NCI-H2227 (cell line): ENCODE data around the gene TDRD1.
A peak's percentile ranks its signal among the peaks of the same experiment; 100 is the strongest.
"Not testable (repeated sequence)": the region's sequence is repeated elsewhere in the genome, so short reads cannot be mapped to it uniquely, and the experiment has no call there.

Experiments
- DNase-seq: peaks from one replicate; lab custom pipeline; 2025; ENCODE audit not compliant: unreplicated experiment; lab: John Stamatoyannopoulos, UW

Gene TDRD1, protein sequence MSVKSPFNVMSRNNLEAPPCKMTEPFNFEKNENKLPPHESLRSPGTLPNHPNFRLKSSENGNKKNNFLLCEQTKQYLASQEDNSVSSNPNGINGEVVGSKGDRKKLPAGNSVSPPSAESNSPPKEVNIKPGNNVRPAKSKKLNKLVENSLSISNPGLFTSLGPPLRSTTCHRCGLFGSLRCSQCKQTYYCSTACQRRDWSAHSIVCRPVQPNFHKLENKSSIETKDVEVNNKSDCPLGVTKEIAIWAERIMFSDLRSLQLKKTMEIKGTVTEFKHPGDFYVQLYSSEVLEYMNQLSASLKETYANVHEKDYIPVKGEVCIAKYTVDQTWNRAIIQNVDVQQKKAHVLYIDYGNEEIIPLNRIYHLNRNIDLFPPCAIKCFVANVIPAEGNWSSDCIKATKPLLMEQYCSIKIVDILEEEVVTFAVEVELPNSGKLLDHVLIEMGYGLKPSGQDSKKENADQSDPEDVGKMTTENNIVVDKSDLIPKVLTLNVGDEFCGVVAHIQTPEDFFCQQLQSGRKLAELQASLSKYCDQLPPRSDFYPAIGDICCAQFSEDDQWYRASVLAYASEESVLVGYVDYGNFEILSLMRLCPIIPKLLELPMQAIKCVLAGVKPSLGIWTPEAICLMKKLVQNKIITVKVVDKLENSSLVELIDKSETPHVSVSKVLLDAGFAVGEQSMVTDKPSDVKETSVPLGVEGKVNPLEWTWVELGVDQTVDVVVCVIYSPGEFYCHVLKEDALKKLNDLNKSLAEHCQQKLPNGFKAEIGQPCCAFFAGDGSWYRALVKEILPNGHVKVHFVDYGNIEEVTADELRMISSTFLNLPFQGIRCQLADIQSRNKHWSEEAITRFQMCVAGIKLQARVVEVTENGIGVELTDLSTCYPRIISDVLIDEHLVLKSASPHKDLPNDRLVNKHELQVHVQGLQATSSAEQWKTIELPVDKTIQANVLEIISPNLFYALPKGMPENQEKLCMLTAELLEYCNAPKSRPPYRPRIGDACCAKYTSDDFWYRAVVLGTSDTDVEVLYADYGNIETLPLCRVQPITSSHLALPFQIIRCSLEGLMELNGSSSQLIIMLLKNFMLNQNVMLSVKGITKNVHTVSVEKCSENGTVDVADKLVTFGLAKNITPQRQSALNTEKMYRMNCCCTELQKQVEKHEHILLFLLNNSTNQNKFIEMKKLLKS

DNA sequence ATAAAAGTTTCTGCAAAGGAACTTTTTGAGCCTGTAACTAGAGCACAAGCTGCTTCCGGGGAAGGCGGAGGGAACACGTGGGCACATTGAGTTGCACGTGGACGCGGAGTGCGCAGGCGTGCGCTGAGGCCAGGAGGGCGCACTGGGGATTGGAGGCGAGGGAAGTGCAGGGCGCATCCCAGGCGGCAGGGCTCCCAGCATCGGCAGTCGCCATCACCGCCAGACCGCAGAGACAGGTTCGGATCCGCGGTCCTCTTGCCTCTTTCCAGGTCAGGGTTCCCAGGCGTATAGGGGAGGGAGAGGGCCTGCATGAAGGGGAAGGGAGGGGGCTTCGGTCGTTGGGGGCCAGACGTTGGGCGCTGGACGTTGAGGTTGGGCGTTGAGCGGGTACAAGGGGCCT is at the start of gene TDRD1:
TDRD1 (plus strand) TSS at position 206 of the 400 bp plus-strand sequence. CDS start 8,479 bp downstream, outside the sequence.
- DNase-seq: no peak

- no peak for DNase-seq
Observed at GRCh38 chr10:114131094-114131493, 48.1 kb upstream of the TDRD1 start.

DNA sequence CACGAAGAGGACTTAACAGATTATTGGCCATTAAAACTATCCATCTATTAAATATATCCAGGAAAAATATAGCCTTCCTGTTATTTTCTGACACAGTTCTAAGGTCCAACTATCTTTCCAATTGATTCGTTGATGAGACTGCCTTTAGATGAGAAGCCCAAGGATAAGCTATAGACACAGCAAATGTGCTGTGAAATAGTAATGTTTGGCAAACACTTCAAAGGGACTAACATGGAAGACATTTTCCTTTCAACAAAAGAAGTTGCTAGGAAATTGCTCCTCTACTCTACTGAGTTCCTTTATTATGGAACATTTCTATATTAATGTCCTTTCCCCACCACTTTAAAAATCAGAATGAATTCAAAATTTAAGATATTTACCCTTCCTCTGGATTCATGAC is 43.7 kb upstream of the TDRD1 start:
- DNase-seq: no peak

DNA sequence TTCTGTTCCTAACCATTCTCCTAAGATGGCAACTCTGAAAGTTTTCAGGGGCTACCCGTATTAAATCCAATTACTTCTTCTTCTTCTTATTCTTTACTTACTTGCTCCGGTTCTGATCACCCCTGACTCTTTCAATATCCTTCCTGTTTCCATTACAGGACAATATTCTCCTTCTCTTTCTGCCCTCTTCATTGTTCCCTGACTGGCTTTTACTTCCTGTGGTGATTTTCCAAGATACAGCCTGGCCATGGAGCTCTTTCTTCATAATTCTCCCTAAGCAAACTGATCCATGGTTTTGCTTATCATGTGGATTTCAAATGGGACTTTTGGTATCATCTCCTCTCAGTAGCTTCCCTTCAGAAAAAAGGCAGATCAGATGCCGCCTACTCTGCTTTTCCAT is 40.6 kb upstream of the TDRD1 start:
- DNase-seq: no peak

- DNase-seq: no peak
Observed at GRCh38 chr10:114140036-114140435, 39.1 kb upstream of the TDRD1 start.

DNA sequence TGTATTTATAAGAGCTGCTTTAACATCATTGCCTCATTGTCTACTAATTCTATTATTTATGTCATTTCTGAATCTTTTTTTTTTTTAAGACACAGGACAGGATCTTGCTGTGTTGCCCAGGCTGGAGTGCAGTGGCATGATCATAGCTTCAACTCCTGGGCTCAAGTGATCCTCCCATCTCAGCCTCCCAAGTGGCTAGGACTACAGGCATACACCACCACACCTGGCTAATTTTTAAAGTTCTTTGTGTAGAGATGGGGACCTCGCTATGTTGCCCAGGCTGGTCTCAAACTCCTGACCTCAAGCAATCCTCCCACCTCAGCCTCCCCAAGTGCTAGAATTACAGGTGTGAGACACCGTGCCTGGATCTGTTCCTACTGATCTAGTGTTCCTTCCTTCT is 38.3 kb upstream of the TDRD1 start:
- DNase-seq: not testable (repeated sequence)

- DNase-seq: peak; percentile 11
Observed at GRCh38 chr10:114142018-114142417, 37.1 kb upstream of the TDRD1 start.

DNA sequence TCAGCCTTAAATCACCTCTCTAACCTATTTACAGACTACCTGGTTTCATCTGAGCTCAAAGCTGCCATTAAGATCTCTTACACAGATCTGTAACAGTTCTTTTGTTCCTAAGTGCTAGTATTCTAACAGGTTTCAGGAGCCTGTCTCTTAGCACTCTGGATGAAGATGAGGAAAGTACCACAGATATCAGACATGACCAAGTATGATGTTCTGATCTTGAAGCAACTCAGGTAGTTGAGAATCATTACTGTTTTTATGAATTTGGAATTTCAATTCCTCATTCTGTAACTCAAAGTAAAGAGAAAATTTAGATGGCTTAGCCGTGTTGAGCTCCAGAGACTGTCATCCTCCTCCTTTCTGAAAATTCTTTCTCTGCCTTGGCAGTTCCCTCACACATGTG is 36.0 kb upstream of the TDRD1 start:
- no peak for DNase-seq

- not testable (repeated sequence) for DNase-seq
Observed at GRCh38 chr10:114149476-114149875, 29.7 kb upstream of the TDRD1 start.

DNA sequence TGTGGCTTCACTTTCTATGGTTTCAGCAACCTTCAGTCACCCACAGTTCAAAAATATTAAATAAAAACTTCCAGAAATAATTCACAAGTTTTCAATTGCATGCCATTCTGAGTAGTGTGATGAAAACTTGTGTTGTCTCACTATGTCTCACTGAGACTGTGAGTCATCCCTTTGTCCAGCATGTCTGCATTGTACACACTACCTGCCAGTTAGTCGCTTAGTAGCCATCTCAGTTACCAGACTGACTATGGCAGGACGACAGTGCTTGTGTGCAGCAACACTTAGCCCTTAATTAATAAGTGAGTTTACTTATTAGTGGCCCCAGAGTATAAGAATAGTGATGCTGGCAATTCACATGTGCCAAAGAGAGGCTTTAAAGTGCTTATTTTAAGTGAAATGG is 27.7 kb upstream of the TDRD1 start:
- DNase-seq: no peak

- DNase-seq: no peak
Observed at GRCh38 chr10:114151892-114152291, 27.3 kb upstream of the TDRD1 start.

- no peak for DNase-seq
Observed at GRCh38 chr10:114157912-114158311, 21.2 kb upstream of the TDRD1 start.

DNA sequence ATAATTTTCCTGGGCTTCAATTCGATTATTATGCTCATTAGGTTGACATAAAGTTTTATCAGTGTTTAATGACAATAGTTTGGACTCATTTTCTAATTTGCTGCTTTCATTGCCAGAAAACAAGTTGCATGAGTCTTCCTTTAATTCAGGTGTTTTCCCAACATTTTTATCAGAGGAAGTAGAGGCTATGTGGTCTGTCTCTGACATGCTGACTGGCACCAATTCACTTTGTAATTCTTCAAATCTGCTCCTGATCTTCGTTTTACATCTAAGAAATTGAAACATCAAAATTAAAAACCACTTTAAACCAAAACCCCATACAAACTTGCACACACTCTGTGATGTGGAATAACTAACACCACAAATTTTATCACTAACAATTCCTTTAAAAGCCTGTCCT is 16.1 kb upstream of the TDRD1 start:
- DNase-seq: no peak

DNA sequence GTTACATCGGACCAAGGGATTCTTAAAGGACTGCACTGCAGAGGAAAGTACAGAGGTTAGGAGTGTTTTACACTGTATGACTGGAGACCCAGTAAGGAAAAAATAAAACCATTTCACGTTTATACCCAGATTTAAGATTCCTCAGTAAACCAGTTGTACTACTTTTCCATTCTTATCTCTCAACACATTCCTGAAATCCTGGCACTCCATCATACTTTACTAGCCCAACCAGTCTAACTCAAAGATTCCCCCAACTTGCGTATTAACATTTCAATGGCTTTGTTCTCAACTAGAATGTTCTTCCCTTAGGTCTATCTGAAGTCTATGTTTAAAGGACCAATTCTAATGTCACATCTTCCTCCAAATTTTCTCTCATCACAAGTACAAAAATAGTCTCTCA is 13.1 kb upstream of the TDRD1 start:
- no peak for DNase-seq

GRCh38 chr10:114166494-114166893 is 12.7 kb upstream of the TDRD1 start:
- DNase-seq: no peak

GRCh38 chr10:114167985-114168384 is 11.2 kb upstream of the TDRD1 start:
- DNase-seq: no peak

GRCh38 chr10:114168450-114169009 is 10.6 kb upstream of the TDRD1 start:
- no peak for DNase-seq

DNA sequence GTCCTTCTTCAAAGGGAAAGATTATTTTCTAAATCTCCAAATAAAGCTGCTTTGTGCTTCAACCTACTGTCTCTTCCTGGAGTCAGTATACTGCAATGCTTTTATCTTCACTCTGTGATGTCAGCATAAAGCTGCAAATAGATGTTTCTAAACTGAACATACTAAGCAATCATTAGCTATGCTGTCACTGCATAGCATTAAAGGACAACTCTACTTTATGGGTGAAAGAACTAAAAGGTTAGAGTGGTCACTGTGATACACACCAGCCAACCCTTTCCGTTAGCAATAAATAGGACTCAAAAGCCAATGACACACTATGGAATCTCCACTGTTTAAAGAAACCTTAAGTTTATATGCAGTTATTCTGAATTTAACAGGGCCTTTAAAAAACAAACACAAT is 6.9 kb upstream of the TDRD1 start:
- DNase-seq: no peak

- DNase-seq: no peak
Observed at GRCh38 chr10:114172776-114173602, 6.2 kb upstream of the TDRD1 start.

DNA sequence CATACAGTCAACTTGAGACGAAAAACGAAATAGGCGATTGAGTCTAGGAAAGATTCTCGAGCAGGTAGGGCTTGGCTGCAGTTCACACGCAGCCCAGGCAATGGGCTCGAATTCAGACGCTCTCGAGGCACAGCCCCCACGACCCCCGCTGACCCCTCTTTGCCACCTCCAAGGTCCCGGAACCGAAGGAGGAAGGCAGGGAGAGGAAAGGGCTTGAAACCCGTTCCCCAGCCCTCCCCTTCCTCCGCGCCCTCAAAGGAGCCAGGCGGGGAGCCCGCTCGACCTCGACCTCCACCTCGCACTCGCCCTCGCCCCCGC is 5.6 kb upstream of the TDRD1 start:
- peak; percentile 26 for DNase-seq
